ENCODE measurements around the gene FKBP6. TPM values are rescaled to one million over a fixed set of nuclear protein-coding genes. Genes with fewer than 3 reads are reported as not detected.

The FKBP6 gene
- total RNA-seq, 1 experiment from 2014 or later = not detected

GRCh38 chr7:73382934-73383503, 55.1 kb downstream of the FKBP6 start:
- intact Hi-C loops (cut with micrococcal nuclease) = no loop called here
- TF ChIP-seq EZH2 (IDR thresholded peaks at IDR 0.05; ENCODE audit: low read length, unreplicated experiment) (no peak), EZH2phosphoT487 (IDR thresholded peaks at IDR 0.05; ENCODE audit: borderline replicate concordance, low read length) (no peak), CTCF (conservative IDR thresholded peaks at IDR 0.05; ENCODE audit: low read depth, low read length) (no peak)
- Histone ChIP-seq H3K4me2 (ENCODE audit: low read length) (no peak overlapping the region), H4K20me1 (ENCODE audit: low read length) (no peaks in the 10 kb centered on the region), H2AFZ (ENCODE audit: low read length) (no peak overlapping the region), H3K9me2 (replicated peaks; ENCODE audit: low read length) (no peaks in the 10 kb centered on the region), H3K4me1 (ENCODE audit: insufficient read depth, low read length) (no peaks in the 10 kb centered on the region), H3K27me3 (ENCODE audit: low read length) (no peaks in the 10 kb centered on the region), H3K36me3 (ENCODE audit: low read depth, low read length) (no peaks in the 10 kb centered on the region), H3K79me2 (ENCODE audit: low read length) (no peaks in the 10 kb centered on the region), H3K4me3 (ENCODE audit: low read length) (no peak overlapping the region), H3K9ac (ENCODE audit: low read length) (no peak overlapping the region), H3K9me3 (ENCODE audit: low read length) (peaks cover 9% of the 10 kb centered on the region; the same call in 1 of the 2 replicates), H3F3A (ENCODE audit: low read length, unreplicated experiment) (no peaks in the 10 kb centered on the region), H3K27ac (ENCODE audit: low read length) (no peak overlapping the region)
- POLR2A ChIA-PET (ENCODE audit: unreplicated experiment) = no interaction called here
- ATAC-seq (no peak), DNase-seq (no peak)
- no TSS peak for BruUV-seq (replicated peaks)
- CTCF ChIA-PET = no interaction called here

GRCh38 chr7:73387221-73387828, 59.4 kb downstream of the FKBP6 start:
- Histone ChIP-seq H3K4me3 (ENCODE audit: low read length) (no peak overlapping the region), H3K9ac (ENCODE audit: low read length) (no peak overlapping the region), H4K20me1 (ENCODE audit: low read length) (no peaks in the 10 kb centered on the region), H3K4me2 (ENCODE audit: low read length) (no peak overlapping the region), H2AFZ (ENCODE audit: low read length) (no peak overlapping the region), H3K4me1 (ENCODE audit: insufficient read depth, low read length) (no peaks in the 10 kb centered on the region), H3K79me2 (ENCODE audit: low read length) (no peaks in the 10 kb centered on the region), H3K27me3 (ENCODE audit: low read length) (no peaks in the 10 kb centered on the region), H3K9me2 (replicated peaks; ENCODE audit: low read length) (no peaks in the 10 kb centered on the region), H3K36me3 (ENCODE audit: low read depth, low read length) (no peaks in the 10 kb centered on the region), H3K9me3 (ENCODE audit: low read length) (peaks cover 13% of the 10 kb centered on the region; the same call in 1 of the 2 replicates), H3K27ac (ENCODE audit: low read length) (no peak overlapping the region), H3F3A (ENCODE audit: low read length, unreplicated experiment) (no peaks in the 10 kb centered on the region)
- ATAC-seq = no peak
- intact Hi-C loops (cut with micrococcal nuclease) = no loop called here
- ChIA-PET POLR2A (ENCODE audit: unreplicated experiment) (no interaction called here), CTCF (no interaction called here)
- no peak for DNase-seq
- BruUV-seq (replicated peaks) = no TSS peak
- TF ChIP-seq EZH2 (IDR thresholded peaks at IDR 0.05; ENCODE audit: low read length, unreplicated experiment) (no peak), CTCF (conservative IDR thresholded peaks at IDR 0.05; ENCODE audit: low read depth, low read length) (no peak), EZH2phosphoT487 (IDR thresholded peaks at IDR 0.05; ENCODE audit: borderline replicate concordance, low read length) (no peak)

GRCh38 chr7:73387908-73388414, 60.0 kb downstream of the FKBP6 start:
- H3K4me2 ChIP-seq (ENCODE audit: low read length) = no peak overlapping the region
- POLR2A ChIA-PET (ENCODE audit: unreplicated experiment) = no interaction called here
- intact Hi-C loops (cut with micrococcal nuclease) = no loop called here
- no peaks in the 10 kb centered on the region for H4K20me1 ChIP-seq (ENCODE audit: low read length)
- CTCF ChIA-PET = no interaction called here
- no peaks in the 10 kb centered on the region for H3K36me3 ChIP-seq (ENCODE audit: low read depth, low read length)
- DNase-seq = no peak
- H3K9me2 ChIP-seq (replicated peaks; ENCODE audit: low read length) = no peaks in the 10 kb centered on the region
- no peak overlapping the region for H3K9ac ChIP-seq (ENCODE audit: low read length)
- H3K27ac ChIP-seq (ENCODE audit: low read length) = no peak overlapping the region
- no peaks in the 10 kb centered on the region for H3K27me3 ChIP-seq (ENCODE audit: low read length)
- H3K4me3 ChIP-seq (ENCODE audit: low read length) = no peak overlapping the region
- H3K9me3 ChIP-seq (ENCODE audit: low read length) = peaks cover 13% of the 10 kb centered on the region; the same call in 1 of the 2 replicates
- no peak for TF ChIP-seq EZH2phosphoT487 (IDR thresholded peaks at IDR 0.05; ENCODE audit: borderline replicate concordance, low read length)
- TF ChIP-seq EZH2 (IDR thresholded peaks at IDR 0.05; ENCODE audit: low read length, unreplicated experiment) = no peak
- no peak for TF ChIP-seq CTCF (conservative IDR thresholded peaks at IDR 0.05; ENCODE audit: low read depth, low read length)
- H3F3A ChIP-seq (ENCODE audit: low read length, unreplicated experiment) = no peaks in the 10 kb centered on the region
- no peaks in the 10 kb centered on the region for H3K4me1 ChIP-seq (ENCODE audit: insufficient read depth, low read length)
- no peak for ATAC-seq
- H2AFZ ChIP-seq (ENCODE audit: low read length) = no peak overlapping the region
- no peaks in the 10 kb centered on the region for H3K79me2 ChIP-seq (ENCODE audit: low read length)
- BruUV-seq (replicated peaks) = no TSS peak
